Measurements from ENCODE around the gene NPFFR2.
A peak's percentile ranks its signal among the peaks of the same experiment; 100 is the strongest.
"Not testable (repeated sequence)": the region's sequence is repeated elsewhere in the genome, so short reads cannot be mapped to it uniquely, and the experiment has no call there.

NPFFR2 gene

DNA sequence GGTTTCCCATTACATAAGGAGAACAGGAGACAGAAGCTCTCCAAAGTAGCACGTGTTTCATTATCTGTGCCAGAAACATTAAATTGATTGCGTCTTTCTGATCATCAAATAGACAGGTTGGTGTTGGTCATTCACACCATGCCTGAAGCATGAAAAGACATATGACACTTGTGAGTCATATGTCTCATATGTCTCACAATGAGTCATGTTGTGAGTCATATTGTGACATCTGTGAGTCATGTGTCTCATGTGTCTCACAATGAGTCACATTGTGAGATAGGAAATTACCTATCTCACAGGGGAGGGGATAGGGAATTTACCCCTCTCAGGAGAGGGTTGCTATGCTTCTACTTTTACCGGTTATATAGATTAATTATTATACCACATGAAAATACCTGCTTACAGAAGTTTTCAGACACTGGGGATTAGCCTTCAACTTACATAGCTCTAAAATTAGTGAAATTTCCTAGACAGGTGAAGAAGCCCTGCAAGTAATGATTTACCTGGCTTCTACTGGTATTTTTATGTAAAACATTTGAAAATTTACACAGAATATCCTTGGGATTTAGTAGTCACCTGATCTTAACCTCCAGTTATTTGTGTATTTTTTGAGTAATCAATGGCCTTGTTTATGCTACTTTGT, 80.8 kb downstream of the NPFFR2 start:
- peak; percentile 43 for DNase-seq

DNA sequence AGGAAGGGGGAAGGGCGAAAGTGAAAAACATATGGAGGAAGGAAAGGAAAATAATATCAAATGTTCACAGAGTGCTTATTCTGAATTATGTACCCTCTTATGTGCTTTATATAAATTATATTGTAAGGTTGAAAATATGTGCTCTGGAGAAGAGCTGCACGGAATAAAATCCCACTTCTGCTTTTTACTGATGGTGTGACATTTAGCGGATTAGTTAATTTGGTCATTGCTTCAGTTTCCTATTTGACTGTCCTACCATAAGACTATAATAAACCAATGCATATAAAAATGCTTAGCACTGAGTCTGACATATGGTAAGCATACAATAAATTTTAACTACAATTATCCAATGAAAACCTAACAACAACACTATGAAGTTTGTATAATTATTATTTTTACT, 86.2 kb downstream of the NPFFR2 start:
- DNase-seq: no peak

GRCh38 chr4:72119946-72120345, 88.1 kb downstream of the NPFFR2 start:
- DNase-seq: no peak

GRCh38 chr4:72128741-72129140, 96.9 kb downstream of the NPFFR2 start:
- DNase-seq: no peak

DNA sequence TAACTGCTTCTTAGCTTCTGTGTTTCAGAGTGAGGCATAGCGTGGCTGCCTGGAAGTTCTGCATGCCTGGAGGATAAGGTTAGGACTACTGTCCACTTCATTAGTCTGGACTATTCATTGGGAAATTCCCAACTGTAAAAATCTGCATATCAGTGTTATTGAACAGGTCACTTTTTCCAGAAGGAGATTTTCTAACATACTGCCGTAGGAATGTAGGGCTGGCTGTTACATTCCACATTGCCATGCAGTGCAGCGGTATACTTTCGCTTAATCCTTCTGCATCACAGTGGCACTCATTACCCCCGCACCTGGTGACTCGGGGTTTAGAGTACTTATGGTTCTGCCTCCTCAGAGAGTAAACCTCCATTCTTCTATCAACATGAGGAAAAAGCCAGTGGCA, 104.6 kb downstream of the NPFFR2 start:
- no peak for DNase-seq

GRCh38 chr4:72139997-72140396, 108.2 kb downstream of the NPFFR2 start:
- DNase-seq: not testable (repeated sequence)

DNA sequence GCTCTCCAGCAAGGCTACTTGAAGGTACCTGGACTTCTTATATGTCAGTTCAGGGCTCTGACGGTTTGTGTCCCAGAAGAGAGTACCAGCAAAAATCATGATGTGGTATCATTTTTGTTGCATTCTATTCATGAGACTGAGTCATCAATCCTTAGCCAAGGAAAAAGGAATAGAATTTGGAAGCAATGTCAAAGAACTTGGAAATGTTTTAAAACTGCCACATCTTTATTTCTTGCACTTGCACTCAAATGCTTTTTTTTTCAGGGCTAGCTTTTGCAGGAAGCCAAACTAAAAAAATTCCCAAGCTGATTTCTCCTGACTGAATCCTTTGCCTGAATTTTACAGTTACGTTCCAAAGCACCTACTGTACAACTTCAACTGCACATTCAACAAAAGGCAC, 112.4 kb downstream of the NPFFR2 start:
- DNase-seq: no peak

- no peak for DNase-seq
These were observed 120.9 kb downstream of the NPFFR2 start for GRCh38 chr4:72152731-72153130.

DNA sequence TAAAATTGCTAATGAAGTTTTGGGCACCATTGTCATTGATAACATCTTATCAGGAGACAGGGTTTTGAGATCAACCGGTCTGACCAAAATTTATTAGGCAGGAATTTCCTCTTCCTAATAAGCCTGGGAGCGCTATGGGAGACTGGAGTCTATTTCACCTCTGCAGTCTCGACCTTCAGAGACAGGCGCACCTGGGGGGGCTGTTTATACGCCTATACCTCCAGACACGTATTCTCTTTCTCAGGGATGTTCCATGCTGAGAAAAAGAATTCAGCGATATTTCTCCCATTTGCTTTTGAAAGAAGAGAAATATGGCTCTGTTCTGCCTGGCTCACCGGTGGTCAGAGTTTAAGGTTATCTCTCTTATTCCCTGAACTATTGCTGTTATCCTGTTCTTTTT, 121.8 kb downstream of the NPFFR2 start:
- DNase-seq: not testable (repeated sequence)

DNA sequence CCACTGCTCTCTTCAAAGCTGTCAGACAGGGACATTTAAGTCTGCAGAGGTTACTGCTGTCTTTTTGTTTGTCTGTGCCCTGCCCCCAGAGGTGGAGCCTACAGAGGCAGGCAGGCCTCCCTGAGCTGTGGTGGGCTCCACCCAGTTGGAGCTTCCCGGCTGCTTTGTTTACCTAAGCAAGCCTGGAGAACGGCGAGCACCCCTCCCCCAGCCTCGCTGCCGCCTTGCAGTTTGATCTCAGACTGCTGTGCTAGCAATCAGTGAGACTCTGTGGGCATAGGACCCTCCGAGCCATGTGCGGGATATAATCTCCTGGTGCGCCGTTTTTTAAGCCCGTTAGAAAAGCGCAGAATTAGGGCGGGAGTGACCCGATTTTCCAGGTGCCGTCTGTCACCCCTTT, 137.5 kb downstream of the NPFFR2 start:
- DNase-seq: not testable (repeated sequence)

DNA sequence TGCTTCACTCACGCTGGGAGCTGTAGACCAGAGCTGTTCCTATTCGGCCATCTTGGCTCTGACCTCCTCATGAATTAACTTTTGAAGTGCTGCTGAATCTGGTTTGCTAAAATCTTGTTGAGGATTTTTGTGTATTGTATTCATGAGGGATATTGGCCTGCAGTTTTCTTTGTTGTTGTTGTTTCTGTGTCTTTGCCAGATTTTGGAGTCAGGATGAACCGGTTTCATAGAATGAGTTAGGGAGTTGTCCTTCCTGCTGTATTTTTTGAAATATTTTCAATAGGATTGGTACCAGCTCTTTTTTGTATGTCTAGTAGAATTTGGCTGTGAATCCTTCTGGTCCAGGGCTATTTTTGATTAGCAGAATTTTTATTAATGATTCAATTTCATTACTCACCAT, 138.1 kb downstream of the NPFFR2 start:
- DNase-seq: no peak

DNA sequence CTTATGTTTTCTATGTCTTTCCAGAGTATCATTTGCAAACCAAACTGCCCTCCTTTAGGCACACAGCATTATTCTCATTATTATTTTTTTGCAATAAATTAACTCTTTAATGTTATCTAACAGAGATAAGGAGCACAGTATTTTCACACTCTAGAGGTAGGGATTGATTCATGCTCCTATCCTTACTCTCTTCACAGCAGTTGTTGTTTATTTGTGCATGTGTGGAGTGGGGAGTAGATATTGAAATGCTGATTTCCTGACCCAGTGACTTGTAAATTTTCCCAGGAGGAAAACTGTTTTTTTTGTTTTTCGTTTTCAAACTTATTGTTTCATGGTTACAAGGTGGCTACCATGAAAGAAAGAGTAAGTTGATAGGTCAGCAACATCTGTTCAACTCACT, 140.0 kb downstream of the NPFFR2 start:
- DNase-seq: no peak

GRCh38 chr4:72179342-72179741, 147.5 kb downstream of the NPFFR2 start:
- DNase-seq: no peak

DNA sequence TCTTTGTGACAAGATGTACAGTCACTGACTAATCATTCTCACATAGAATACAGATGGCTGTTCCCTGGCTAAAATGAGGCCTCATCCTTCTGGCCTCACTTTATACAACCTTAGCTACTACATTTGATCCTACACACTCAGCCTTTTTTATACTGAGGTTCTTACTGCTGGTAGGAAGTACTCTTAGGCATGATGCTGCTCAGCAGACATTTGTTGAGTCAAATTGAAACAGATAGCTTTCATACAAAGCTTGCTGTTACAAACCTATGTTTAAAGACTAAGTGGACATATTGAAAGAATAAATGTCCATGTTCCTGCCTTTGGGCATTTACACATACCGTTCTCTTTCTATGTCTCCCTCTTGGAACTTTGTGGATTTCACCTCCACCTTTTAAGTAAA, 154.9 kb downstream of the NPFFR2 start:
- no peak for DNase-seq

DNA sequence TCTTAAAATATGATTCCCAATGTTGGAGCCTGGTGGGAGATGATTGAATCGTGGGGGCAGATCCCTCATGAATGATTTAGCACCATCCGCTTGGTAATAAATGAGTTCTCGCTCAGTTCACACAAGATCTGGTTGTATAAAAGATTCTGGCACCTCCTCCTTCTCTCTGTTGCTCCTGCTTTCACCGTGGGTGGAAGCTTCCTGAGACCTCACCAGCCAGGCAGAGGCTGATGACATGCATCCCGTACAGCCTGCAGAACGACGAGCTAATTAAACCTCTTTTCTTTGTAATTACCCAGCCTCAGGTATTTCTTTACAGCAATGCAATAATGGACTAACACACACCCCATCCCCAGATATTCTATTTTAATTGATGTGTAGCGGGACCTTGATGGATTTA, 162.2 kb downstream of the NPFFR2 start:
- no peak for DNase-seq

DNA sequence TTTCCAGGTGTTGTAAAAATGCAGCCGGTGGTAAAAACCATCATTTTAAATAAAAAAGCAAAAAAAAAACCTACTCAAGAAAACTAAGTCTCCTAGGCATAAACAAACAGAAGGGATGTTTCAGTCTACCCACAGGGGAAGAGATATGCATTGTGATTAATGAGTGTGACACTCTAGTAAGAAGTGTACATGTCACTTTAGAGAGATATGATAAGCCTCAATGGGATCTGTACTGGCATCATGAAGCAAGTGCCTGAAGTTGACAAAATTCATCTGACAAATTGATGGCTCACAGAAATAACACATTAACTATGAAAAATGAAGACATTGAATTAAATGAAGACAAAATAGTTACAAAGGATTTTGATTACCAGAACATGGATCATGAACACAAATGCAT, 162.7 kb downstream of the NPFFR2 start:
- DNase-seq: no peak

Measured in inflammatory macrophage treated with lipopolysaccharide for 4 hours (primary cell).